HPDE6-E6E7 (cell line): ENCODE measurements around the gene FNBP1.

ENCODE experiments used
- DNase-seq: peaks from one replicate; pipeline ENCODE4 v3.0.0; 2011; ENCODE audit warnings: missing footprints; ENCODE audit errors: extremely low spot score

Gene FNBP1

DNA sequence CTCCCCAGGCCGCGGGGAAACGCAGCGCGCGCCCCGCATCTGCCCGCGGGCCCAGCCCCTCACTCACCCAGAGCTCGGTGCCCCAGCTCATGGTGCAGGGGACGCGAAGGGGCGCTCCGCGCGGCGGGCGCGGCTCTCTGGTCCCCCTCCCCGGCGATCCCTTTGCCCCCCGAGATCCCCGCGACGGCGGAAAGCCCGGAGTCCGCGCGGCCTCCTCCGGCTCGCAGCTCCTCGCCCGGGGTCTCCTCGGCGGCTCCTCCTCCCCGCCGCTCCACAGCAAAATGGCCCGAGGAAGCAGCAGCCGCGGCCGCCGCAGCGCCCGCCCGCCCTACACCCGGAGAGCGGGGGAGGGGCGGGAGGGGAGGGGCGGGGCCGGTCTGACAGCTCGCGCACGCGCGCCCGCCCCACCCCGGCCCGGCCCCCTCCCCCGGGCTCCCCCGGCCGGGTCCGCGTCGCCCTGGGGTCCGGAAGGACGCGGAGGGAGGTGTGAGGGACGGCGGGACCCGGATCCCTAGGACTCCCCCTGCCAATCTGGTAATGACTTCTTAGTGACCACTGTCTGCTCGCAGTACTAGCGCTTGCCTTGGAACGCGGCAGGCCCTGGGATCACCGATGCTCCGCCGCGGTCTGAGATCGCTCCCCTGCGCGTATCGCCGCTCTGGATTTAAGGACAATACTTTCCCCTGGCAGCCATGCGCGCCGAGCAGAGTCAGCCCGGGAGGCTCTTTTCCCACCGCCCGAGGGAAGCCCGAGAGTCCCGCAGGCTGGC is at the start of gene FNBP1:
Gene FNBP1 (minus strand): TSS at position 305 of the 769 bp plus-strand sequence. CDS start 214 bp downstream, at position 91.
- no peak for DNase-seq

DNA sequence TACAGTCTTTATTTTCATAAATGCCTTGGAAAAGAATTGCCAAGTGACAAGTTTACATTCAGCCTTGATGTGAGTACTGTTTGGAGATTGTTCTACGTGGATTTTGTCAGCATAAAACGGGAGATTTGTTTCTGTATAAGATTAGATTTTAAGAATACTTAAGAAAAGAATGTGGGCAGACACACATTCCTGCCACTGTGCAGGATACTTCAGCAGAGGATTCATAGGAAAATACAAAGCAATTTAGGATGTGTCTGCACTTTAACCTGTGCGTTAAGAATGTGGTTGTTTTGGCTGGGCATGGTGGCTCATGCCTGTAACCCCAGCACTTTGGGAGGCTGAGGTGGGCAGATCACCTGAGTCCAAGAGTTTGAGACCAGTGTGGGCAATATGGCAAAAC is 47.9 kb upstream of the FNBP1 start:
- no peak for DNase-seq

DNA sequence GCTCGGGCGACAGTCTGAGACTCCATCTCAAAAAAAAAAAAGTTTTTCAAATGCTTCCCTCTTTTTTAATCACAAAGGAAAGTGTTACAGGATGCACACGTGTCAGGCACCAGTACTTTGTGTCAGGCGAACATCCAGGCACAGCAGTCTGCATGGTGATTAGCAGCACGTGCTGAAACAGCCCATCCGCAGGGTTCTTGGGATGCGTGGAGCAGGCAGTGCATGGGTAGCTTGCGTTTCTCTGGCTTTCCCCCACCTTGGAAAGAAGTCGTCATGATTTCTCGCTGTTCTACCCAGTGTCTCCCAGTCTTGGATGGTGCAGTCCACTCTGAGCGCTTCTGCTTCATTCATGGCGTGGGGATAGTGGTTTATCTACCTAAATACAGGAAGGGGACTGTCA is 46.2 kb upstream of the FNBP1 start:
- no peak for DNase-seq

DNA sequence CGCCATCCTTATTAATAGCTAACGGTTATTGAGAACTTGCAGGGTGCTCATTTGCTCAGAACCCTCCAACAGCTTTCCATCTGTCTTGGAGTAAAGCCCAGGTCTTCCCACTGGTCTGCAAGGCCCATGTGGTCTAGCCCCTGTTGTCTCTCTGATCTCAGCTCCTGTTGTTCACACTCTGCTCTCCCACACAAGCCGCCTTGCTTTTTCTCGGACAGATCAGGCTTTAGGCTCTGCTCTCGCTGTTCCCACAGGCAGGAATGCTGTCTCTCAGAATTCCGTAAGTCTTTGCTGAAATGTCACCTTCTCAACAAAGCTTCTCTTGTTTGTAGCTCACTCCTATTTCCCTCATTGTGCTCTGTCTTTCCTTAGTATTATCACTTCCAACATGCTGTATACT is 45.1 kb upstream of the FNBP1 start:
- DNase-seq: no peak

DNA sequence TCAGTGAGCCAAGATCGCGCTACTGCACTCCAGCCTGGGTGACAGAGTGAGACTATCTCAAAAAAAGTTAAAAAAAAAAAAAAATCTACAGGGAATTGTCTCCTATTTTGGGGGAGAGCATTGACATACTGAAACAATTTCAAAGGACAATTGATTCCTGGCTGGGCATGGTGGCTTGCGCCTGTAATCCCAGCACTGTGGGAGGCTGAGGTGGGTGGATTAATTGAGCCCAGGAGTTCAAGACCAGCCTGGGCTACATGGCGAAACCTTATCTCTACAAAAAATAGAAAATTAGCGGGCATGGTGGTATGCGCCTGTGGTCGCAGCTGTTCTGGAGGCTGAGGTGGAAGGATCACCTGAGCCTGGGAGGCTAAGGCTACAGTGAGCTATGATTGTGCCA is 41.3 kb upstream of the FNBP1 start:
- DNase-seq: no peak

DNA sequence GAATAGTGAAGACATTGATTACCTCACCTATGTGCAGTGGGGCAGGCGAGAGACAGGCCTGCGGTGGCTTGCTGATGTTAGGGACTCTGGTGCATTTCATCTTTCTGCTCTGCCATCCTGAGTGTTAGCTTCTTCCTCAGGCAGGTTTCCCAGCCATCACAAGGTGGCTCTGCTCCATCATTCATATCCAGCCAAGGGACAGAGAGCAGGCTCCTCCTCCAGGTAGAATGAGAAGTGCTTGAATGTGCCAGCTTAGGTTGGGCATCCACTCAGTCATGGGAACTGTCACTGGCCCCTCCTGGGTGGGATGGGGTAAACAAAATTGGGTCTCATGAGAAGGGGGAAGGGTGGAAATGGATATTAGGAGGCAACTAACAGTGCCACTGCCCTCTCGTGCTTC is 35.6 kb upstream of the FNBP1 start:
- DNase-seq: no peak

DNA sequence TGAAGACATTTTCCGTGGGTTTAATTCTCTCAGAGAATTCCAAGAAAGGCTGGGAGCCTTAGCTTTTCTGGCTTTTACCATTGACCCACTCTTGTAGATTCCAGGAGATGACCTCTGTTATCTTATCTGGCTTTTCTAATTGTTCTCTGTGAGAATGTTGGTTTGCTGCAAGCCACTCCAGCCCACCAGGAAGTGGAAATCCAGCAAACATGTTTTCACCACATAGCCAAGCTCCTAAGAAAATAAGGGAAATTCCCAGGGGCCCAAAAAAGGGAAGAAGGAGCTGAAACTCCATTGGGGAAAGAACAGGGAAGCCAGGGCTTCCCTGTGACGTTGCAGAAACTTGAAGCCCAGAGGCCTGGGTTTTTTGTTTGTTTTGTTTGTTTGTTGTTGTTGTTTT is 30.4 kb upstream of the FNBP1 start:
- DNase-seq: no peak

DNA sequence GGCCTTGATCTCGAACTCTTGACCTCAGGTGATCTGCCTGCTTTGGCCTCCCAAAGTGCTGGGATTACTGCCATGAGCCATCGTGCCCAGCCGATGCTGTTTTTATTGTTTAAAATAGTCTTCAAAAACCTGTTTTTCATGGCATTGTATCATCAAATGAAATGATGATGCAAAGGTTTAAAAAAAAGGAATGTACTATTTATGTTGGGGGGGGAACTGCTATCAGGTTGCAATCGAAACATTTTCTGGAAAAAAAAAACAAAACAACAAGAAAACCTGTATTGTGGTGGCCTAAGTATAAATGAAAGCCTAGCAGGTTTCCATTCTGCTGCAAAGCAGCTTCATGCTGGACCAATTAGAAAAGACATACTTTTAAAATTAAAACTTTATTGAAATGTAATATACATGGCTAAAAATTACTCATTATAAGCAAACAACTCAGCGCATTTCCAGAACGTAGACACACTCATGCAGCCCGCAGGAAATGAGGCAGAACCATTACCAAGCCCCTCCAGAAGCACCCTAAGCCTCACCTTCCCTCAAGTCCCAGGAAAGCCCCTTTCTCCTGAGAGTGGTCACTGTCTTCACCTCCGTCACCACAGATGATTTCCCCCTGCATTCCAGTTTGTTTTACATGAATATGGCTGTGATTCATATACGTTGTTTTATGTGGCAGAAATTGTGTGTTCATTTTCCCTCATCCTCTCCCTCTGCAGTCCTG is 29.7 kb upstream of the FNBP1 start:
- DNase-seq: no peak

DNA sequence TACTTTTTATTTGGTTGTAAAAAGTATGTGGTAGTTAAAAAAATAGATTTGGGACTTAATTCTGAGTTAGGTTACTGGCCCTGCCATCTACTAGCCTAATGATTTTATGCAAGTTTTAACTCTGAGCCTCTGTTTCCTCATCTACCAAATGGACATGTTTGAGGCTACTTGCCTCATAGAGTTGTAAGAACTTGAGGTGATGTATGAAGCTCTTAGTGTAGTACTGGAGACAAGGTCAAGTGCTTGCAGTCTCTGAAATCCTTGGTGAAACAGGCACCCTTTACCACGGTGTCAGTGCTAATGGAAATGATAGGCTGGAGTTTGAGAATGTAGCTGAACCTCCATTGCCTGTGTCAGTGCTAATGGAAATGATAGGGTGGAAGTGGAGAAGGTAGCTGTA is 26.1 kb upstream of the FNBP1 start:
- no peak for DNase-seq

DNA sequence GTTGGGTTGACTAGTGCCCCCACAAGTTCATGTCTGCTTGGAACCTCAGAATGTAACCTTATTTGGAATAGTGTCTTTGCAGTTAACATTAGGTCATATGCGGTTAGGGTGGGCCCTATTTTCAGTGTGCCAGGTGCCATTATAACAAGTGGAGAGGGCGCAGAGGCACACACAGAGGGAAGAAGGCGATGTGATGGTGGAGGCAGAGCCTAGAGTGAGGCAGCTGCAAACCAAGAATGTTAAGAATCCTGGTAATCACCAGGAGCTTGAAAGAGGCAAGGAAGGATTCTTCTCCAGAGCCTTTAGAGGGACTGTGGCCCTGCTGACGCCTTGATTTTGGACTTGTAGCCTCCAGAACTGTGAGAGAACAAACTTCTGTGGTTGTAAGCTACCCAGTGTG is 21.6 kb upstream of the FNBP1 start:
- DNase-seq: no peak

DNA sequence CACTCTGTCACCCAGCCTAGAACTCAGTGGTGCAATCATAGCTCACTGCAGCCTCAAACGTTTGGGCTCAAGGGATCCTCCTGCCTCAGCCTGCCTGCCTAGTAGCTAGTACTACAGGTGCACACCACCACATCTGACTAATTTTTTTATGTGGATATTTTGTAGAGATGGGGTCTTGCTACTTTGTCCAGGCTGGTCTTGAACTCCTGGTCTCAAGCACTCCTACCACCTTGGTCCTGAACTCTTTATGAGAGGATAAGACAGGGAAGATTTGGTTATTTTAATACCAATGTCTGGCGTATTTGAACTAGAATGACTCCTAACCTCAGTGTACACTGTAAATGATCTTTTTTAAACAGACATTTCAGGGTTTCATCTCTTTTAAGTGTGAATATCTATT is 19.8 kb upstream of the FNBP1 start:
- no peak for DNase-seq

DNA sequence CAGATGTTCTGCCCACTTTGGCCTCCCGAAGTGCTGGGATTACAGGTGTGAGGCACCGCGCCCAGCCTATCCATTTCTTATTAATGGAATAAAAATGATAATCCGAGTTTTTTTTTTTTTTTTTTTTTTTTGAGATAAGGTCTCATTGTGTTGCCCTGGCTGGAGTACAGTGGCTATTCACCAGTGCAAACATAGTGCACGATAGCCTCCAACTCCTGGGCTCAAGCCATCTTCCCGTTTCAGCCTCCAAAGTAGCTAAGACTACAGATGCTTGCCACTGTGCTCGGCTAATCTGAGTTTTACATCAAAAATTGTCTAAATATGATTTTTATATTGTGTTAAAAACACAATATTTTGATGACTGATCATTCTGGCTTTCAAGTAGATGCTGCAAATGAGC is 17.3 kb upstream of the FNBP1 start:
- no peak for DNase-seq

DNA sequence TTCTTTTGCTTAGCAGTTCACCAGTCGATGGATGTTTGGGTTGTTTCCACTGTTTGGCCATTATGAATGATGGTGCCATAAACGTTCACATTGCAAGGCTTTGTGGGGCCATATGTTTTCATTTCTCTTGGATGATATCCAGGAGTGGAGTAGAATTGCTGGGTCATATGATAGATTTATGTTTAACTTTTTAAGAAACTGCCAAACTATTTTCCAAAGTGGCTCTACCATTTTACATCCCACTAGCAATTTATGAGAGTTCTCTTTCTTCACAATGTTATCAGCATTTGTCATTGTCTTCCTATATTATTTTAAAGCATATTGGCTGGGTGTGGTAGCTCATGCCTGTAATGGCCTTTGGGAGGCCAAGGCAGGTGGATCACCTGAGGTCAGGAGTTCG is 15.9 kb upstream of the FNBP1 start:
- DNase-seq: no peak

DNA sequence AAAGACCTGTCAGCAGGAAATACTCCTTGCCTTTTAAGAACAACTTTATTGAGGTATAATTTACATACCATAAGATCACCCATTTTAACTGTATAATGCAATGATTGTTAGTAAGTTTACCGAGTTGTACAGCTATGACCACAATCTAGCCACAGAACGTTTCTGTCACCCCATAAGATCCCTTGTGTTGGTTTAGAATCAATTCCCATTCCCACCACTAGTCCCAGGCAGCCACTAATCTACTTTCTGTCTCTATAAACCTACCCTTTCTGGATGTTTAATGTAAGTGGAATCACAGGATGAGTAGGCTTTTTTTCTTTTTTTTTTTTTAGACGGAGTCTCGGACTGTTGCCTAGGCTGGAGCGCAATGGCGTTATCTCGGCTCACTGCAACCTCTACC is 15.2 kb upstream of the FNBP1 start:
- no peak for DNase-seq

DNA sequence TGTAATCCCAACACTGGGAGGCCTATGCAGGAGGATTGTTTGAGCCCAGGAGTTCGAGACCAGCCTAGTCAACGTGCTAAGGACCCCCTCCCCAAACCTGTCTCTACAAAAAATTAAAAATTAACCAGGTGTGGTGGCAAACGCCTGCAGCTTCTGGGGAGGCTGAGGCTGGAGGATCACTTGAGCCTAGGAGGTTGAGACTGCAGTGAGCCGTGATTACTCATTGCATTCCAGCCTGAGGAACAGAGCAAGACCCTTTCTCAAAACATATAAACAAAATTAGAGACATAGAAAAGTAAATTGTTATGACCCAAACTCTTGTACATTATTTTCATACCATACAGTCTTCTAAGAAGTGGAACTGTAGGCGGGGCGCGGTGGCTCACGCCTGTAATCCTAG is 11.8 kb upstream of the FNBP1 start:
- DNase-seq: no peak

DNA sequence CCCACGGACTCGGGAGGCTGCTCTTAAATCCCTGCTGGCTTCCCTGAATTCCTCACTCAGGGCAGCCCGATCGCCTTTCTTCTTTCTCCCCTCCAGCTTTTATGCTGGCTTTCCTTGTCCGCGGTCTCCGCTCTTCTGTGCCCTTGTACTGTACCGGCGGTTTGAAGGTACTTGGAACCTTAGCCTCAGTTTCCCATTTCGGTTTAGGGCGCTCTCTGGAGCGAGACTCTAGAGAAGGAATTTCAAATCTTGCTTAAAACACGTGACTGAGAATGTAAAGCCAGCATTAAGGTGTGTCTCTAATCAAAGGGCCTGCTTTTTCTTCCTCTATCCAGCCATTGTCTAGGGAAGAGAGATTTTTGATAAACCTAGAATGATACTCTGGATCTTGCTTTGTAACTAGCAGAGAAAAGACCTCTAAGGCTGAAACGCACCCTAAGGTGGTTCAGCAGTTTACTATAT is 11.4 kb upstream of the FNBP1 start:
- DNase-seq: peak; percentile 10

DNA sequence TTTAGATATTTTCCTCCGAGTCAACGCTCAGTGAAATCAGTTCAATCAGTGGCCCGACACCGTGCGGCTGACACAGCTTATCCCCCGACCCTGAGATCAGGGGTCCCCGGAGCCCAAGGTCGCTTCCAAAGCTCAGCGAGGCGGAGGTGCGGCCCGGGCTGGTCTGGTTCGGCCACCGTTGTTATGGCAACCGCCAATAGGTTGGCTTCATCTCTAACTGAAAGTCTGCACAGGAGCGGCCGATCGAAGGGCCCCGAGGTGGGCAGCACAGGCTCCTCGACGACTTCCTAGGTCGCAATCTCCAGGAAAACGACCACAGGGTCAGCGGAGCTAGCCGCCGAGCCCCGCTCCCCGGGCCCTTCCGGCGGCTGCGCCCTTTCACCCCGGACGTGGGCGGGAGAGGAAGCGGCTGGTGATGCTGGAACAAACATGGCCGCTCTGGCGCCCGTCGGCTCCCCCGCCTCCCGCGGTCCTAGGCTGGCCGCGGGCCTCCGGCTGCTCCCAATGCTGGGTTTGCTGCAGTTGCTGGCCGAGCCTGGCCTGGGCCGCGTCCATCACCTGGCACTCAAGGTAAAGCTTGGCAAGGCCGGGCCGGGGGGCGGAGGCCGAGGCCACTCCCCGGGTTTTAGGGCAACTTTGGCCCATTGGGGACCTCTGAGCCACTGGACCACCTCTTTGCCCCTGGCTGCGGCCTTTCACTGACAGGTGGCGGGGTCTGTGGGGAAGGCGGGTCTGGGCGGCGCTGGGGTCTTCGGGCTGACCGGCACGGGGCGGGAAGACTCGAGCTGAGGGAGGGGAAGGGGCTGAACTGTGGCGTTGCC is 10.7 kb upstream of the FNBP1 start, which contains the start of gene GPR107:
Gene GPR107 (plus strand): TSS at position 403 of the 821 bp plus-strand sequence. CDS start 27 bp downstream, at position 430.
- DNase-seq: peak; percentile 85

DNA sequence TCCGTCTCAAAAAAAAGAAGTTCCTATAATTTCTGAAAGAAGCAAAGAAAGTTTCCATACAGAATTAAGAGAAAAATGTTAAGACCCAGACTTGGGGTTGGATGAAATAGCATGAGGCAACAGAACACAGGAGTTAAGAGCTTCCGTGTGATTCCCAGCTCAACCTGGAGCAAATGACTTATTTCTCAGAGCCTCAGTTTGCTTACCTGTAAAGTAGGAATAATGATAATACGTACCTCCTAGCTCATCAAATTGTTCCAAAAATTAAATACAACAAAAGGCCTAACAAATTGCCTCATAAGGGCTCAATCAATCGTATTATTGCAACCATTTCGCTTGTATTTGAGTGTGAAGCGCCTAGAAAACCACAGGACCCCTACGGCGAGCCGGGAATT is 10.1 kb upstream of the FNBP1 start:
- DNase-seq: no peak

DNA sequence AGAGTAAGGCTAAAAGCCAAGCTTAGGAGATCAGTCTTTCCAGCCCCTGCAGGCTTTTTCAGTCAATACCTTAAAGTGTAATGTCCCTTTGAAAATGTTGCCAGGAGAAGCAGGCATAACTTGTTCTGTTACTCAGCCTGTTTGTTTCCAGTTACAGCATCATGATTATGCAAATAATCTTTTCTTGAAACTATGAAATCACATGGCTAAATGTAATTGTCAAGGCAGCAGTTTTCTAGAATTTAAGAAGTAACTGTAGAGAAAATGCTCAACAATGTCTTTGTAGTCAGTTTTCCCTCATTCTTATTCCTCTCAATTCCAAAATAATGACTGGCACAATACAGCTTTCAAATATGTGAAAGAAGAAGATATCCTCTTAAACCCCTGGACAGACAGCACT is 8.9 kb upstream of the FNBP1 start:
- DNase-seq: peak; percentile 31

DNA sequence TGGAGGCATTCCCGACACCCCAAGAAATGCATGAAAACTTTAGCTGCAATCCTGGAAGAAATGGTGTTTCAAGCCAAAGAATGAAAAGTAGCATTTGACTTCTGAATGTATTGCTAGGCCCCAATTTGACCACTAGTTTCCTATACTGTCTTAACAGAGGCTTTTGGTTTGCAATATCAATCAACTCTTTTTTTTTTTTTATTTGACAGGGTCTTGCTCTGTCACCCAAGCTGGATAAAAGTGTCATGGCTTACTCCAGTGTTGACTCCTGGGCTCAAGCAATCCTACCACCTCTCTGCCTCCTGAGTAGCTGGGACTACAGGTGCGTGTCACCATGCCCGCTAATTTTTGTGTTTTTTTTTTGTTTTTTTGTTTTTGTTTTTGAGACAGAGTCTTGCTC is 7.5 kb upstream of the FNBP1 start:
- no peak for DNase-seq

DNA sequence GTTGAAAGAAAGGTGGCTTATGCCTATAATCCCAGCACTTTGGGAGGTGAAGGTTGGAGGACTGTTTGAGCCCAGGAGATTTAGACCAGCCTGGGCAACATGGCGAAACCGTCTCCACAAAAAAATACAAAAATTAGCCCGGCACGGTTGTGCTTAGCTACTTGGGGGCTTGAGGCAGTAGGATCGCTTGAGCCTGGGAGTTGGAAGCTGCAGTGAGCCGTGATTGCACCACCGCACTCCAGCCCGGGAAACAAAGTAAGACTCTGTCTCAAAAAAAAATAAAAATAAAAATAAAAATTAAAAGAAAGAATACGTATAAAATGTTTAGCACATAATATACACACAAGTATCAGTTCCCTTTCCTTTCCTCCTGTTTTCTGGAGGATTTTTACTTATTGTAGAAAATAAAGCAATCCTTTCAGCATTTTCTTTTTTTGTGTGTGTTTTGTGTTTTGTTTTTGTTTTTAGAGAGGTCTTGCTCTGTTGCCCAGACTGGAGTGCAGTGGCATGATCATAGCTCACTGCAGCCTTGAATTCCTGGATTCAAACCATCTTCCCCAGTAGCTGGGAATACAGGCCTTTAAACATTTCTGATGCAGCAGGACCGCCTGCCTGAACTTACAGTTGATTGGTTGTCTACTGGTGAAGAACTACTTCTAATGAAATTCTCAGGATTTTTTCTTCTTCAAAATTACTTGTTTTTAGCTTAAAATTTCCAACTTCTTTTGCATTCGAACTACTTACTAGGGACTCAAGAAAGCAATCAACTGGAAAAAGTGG is 6.6 kb upstream of the FNBP1 start:
- no peak for DNase-seq
